HEK293 (cell line): Measurements from ENCODE around the gene SERPINE3.

ENCODE experiments used
- CTCF ChIA-PET: fragments of 350-600 bp; formaldehyde crosslinking; extraction: SDS; loops from one replicate; lab custom pipeline; 2021; ENCODE audit warnings: antibody characterized with exemption; lab: Yijun Ruan, JAX
- POLR2A ChIA-PET: fragments of 300-600 bp; formaldehyde crosslinking; extraction: SDS; loops from one replicate; lab custom pipeline; 2020; ENCODE audit warnings: antibody characterized with exemption, inconsistent platforms; lab: Yijun Ruan, JAX
- H3K27ac ChIP-seq: fragments of 200-500 bp; sonication (Bioruptor generic); 2 replicates; pipeline ENCODE4 v1.5.1; 2014; ENCODE audit warnings: low read depth, low read length, control low read depth, inconsistent platforms; ENCODE audit errors: extremely low read depth
- H3K36me3 ChIP-seq, 2 experiments: fragments of 200-500 bp in 1 of 2; sonication (Bioruptor generic) in 1 of 2; 1 replicate in 1 of 2; 2 replicates in 1 of 2; pipeline ENCODE4 v1.5.1; 2014 to 2017; ENCODE audit warnings: inconsistent platforms in 2 of 2, low read length in 2 of 2; ENCODE audit not compliant: control insufficient read depth in 2 of 2, insufficient read depth in 1 of 2
- H3K4me1 ChIP-seq: fragments of 200-500 bp; sonication (Bioruptor generic); 2 replicates; pipeline ENCODE4 v1.5.1; 2014; ENCODE audit warnings: mild to moderate bottlenecking, low read length, inconsistent platforms; ENCODE audit not compliant: control insufficient read depth, insufficient read depth
- H3K4me3 ChIP-seq: 2 replicates; pipeline ENCODE4 v1.5.1; 2011; ENCODE audit warnings: low read depth, mild to moderate bottlenecking, control low read depth, low read length, moderate library complexity
- H3K9me3 ChIP-seq: fragments of 200-500 bp; sonication (Bioruptor generic); 2 replicates; pipeline ENCODE4 v1.5.1; 2014; ENCODE audit warnings: low read depth, low read length, inconsistent platforms; ENCODE audit not compliant: control insufficient read depth, insufficient read depth
- FEZF1 ChIP-seq: fragments of 450-650 bp; formaldehyde crosslinking; IDR thresholded peaks from 2 replicates; pipeline ENCODE4 v1.5.1; 2016; ENCODE audit warnings: missing biosample characterization, missing genetic modification characterization
- KLF1 ChIP-seq: fragments of 450-650 bp; formaldehyde crosslinking; IDR thresholded peaks from 2 replicates; pipeline ENCODE4 v1.5.1; 2016; ENCODE audit warnings: missing biosample characterization, missing genetic modification characterization
- TRIM28 ChIP-seq: IDR thresholded peaks from 2 replicates; pipeline ENCODE4 v1.6.1; 2011; ENCODE audit warnings: low read length, control low read depth, borderline replicate concordance
- WT1 ChIP-seq: fragments of 450-650 bp; formaldehyde crosslinking; IDR thresholded peaks from 2 replicates; pipeline ENCODE4 v1.5.1; 2016; ENCODE audit warnings: missing biosample characterization, missing genetic modification characterization
- YY1 ChIP-seq: fragments of 450-650 bp; formaldehyde crosslinking; IDR thresholded peaks from 2 replicates; pipeline ENCODE4 v1.5.1; 2018; ENCODE audit warnings: missing biosample characterization, missing genetic modification characterization
- ZIC2 ChIP-seq: fragments of 450-650 bp; formaldehyde crosslinking; IDR thresholded peaks from 2 replicates; pipeline ENCODE4 v1.5.1; 2016; ENCODE audit warnings: missing biosample characterization, missing genetic modification characterization
- ZNF112 ChIP-seq: fragments of 450-650 bp; formaldehyde crosslinking; IDR thresholded peaks from 2 replicates; pipeline ENCODE4 v1.5.0; 2017; ENCODE audit warnings: missing biosample characterization, missing genetic modification characterization
- ZNF473 ChIP-seq: fragments of 450-650 bp; formaldehyde crosslinking; IDR thresholded peaks from 2 replicates; pipeline ENCODE4 v1.5.1; 2017; ENCODE audit warnings: missing biosample characterization, missing genetic modification characterization
- ZNF596 ChIP-seq: fragments of 450-650 bp; IDR thresholded peaks from 2 replicates; pipeline ENCODE4 v1.5.0; 2018; ENCODE audit warnings: missing biosample characterization, mild to moderate bottlenecking, missing genetic modification characterization, moderate library complexity
- ZNF623 ChIP-seq: fragments of 450-650 bp; formaldehyde crosslinking; IDR thresholded peaks from 2 replicates; pipeline ENCODE4 v1.5.1; 2016; ENCODE audit warnings: missing biosample characterization, missing genetic modification characterization
- ZNF654 ChIP-seq: fragments of 450-650 bp; formaldehyde crosslinking; IDR thresholded peaks from 2 replicates; pipeline ENCODE4 v1.5.1; 2016; ENCODE audit warnings: low read depth, missing biosample characterization, missing genetic modification characterization
- ZNF837 ChIP-seq: fragments of 450-650 bp; formaldehyde crosslinking; IDR thresholded peaks from 2 replicates; pipeline ENCODE4 v1.5.1; 2016; ENCODE audit warnings: missing biosample characterization, missing genetic modification characterization
- ZSCAN30 ChIP-seq: fragments of 450-650 bp; IDR thresholded peaks from 2 replicates; pipeline ENCODE4 v1.5.1; 2018; ENCODE audit warnings: missing biosample characterization, mild to moderate bottlenecking, missing genetic modification characterization, moderate library complexity
- TF ChIP-seq, protein P1 (sequence below): fragments of 450-650 bp; formaldehyde crosslinking; IDR thresholded peaks from 2 replicates; pipeline ENCODE4 v1.5.1; 2016; ENCODE audit warnings: missing biosample characterization, missing genetic modification characterization
- TF ChIP-seq, protein P2 (sequence below): fragments of 450-650 bp; IDR thresholded peaks from 2 replicates; pipeline ENCODE4 v1.5.1; 2018; ENCODE audit warnings: missing biosample characterization, missing genetic modification characterization
- TF ChIP-seq, protein P3 (sequence below): fragments of 450-650 bp; formaldehyde crosslinking; conservative IDR thresholded peaks from 2 replicates; pipeline ENCODE4 v1.5.1; 2016; ENCODE audit warnings: low read depth, missing biosample characterization, missing genetic modification characterization
- TF ChIP-seq, protein P4 (sequence below): fragments of 450-650 bp; formaldehyde crosslinking; IDR thresholded peaks from 2 replicates; pipeline ENCODE4; 2016; ENCODE audit warnings: missing biosample characterization, missing genetic modification characterization

SERPINE3 gene

DNA sequence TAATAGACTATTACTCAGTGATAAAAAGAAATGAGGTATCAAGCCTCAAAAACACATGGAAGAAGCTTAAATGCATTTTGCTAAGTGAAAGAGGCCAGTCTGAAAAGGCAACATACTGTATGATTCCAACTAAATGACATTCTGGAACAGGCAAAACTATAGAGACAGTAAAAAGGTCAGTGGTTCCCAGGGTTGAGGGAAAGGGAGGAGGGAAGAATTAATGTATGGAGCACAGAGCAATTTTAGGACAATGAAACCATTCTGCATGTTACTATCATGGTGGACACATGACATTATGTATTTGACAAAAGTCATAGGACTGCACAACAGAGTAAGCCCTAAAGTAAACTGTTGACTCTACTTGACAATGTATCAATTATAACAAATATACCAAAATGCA is 5.7 kb upstream of the SERPINE3 start (continued):
- TF ChIP-seq, protein P1, sequence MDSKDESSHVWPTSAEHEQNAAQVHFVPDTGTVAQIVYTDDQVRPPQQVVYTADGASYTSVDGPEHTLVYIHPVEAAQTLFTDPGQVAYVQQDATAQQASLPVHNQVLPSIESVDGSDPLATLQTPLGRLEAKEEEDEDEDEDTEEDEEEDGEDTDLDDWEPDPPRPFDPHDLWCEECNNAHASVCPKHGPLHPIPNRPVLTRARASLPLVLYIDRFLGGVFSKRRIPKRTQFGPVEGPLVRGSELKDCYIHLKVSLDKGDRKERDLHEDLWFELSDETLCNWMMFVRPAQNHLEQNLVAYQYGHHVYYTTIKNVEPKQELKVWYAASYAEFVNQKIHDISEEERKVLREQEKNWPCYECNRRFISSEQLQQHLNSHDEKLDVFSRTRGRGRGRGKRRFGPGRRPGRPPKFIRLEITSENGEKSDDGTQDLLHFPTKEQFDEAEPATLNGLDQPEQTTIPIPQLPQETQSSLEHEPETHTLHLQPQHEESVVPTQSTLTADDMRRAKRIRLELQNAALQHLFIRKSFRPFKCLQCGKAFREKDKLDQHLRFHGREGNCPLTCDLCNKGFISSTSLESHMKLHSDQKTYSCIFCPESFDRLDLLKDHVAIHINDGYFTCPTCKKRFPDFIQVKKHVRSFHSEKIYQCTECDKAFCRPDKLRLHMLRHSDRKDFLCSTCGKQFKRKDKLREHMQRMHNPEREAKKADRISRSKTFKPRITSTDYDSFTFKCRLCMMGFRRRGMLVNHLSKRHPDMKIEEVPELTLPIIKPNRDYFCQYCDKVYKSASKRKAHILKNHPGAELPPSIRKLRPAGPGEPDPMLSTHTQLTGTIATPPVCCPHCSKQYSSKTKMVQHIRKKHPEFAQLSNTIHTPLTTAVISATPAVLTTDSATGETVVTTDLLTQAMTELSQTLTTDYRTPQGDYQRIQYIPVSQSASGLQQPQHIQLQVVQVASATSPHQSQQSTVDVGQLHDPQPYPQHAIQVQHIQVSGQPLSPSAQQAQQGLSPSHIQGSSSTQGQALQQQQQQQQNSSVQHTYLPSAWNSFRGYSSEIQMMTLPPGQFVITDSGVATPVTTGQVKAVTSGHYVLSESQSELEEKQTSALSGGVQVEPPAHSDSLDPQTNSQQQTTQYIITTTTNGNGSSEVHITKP (tag by site-specific recombination) = no peak

DNA sequence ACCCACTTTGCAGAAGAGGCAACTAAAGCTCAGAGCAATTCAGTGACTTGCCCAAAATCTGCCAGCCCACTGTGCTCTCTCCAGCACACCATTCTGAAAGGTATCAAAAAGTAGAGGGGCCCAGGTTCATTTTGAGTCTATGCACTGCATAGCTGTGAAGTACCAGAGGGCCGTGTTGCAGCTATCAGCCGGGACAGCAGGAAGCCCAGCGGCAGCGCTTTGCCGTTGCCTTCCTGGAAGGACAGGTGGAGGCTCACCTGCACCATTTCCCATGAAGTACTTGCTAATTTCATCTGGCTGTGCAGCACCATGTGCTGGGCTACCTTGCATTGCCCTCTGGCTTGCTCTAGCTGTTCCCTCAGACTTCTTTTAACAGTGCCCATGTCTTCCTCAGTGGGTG is 2.7 kb upstream of the SERPINE3 start:
- Histone ChIP-seq H3K27ac (no peak overlapping the region), H3K4me1 (no peaks in the 10 kb centered on the region), H3K9me3 (no peaks in the 10 kb centered on the region), H3K4me3 (no peak overlapping the region), H3K36me3 (no peaks in the 10 kb centered on the region)
- no peak for TF ChIP-seq ZNF473 (tag by site-specific recombination)
- TF ChIP-seq ZNF112 (tag by site-specific recombination) = no peak
- TF ChIP-seq TRIM28 = no peak
- TF ChIP-seq, protein P2, sequence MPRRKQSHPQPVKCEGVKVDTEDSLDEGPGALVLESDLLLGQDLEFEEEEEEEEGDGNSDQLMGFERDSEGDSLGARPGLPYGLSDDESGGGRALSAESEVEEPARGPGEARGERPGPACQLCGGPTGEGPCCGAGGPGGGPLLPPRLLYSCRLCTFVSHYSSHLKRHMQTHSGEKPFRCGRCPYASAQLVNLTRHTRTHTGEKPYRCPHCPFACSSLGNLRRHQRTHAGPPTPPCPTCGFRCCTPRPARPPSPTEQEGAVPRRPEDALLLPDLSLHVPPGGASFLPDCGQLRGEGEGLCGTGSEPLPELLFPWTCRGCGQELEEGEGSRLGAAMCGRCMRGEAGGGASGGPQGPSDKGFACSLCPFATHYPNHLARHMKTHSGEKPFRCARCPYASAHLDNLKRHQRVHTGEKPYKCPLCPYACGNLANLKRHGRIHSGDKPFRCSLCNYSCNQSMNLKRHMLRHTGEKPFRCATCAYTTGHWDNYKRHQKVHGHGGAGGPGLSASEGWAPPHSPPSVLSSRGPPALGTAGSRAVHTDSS = no peak
- TF ChIP-seq, protein P3, sequence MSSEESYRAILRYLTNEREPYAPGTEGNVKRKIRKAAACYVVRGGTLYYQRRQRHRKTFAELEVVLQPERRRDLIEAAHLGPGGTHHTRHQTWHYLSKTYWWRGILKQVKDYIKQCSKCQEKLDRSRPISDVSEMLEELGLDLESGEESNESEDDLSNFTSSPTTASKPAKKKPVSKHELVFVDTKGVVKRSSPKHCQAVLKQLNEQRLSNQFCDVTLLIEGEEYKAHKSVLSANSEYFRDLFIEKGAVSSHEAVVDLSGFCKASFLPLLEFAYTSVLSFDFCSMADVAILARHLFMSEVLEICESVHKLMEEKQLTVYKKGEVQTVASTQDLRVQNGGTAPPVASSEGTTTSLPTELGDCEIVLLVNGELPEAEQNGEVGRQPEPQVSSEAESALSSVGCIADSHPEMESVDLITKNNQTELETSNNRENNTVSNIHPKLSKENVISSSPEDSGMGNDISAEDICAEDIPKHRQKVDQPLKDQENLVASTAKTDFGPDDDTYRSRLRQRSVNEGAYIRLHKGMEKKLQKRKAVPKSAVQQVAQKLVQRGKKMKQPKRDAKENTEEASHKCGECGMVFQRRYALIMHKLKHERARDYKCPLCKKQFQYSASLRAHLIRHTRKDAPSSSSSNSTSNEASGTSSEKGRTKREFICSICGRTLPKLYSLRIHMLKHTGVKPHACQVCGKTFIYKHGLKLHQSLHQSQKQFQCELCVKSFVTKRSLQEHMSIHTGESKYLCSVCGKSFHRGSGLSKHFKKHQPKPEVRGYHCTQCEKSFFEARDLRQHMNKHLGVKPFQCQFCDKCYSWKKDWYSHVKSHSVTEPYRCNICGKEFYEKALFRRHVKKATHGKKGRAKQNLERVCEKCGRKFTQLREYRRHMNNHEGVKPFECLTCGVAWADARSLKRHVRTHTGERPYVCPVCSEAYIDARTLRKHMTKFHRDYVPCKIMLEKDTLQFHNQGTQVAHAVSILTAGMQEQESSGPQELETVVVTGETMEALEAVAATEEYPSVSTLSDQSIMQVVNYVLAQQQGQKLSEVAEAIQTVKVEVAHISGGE (tag by site-specific recombination) = no peak
- TF ChIP-seq ZNF596 = no peak
- TF ChIP-seq ZIC2 (tag by site-specific recombination) = no peak
- no peak for TF ChIP-seq KLF1 (tag by site-specific recombination)
- TF ChIP-seq FEZF1 (tag by site-specific recombination) = no peak
- no peak for TF ChIP-seq ZNF654 (tag by site-specific recombination)
- TF ChIP-seq YY1 (tag by site-specific recombination) = no peak
- TF ChIP-seq WT1 = no peak
- TF ChIP-seq, protein P4, sequence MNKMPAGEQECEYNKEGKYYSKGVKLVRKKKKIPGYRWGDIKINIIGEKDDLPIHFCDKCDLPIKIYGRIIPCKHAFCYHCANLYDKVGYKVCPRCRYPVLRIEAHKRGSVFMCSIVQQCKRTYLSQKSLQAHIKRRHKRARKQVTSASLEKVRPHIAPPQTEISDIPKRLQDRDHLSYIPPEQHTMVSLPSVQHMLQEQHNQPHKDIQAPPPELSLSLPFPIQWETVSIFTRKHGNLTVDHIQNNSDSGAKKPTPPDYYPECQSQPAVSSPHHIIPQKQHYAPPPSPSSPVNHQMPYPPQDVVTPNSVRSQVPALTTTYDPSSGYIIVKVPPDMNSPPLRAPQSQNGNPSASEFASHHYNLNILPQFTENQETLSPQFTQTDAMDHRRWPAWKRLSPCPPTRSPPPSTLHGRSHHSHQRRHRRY (tag by site-specific recombination) = no peak
- TF ChIP-seq ZNF623 = no peak
- TF ChIP-seq ZSCAN30 (tag by site-specific recombination) = no peak
- TF ChIP-seq ZNF837 (tag by site-specific recombination) = no peak
- ChIA-PET CTCF (no interaction called here), POLR2A (no interaction called here)
